HepG2 (cell line): ENCODE data around the gene MYO6. TPM values are rescaled to one million over a fixed set of nuclear protein-coding genes. Genes with fewer than 3 reads are reported as not detected.

Experiments
- HMGXB4 ChIP-seq, 2 experiments: sonication (generic) in 1 of 2; formaldehyde crosslinking in 1 of 2; IDR thresholded peaks; 2 replicates each; pipeline versions ENCODE4 v1.4.0 to v1.6.1; 2018 to 2020; ENCODE audit warnings: missing genetic modification reagents in 2 of 2, borderline replicate concordance in 1 of 2, low read depth in 1 of 2, mild to moderate bottlenecking in 1 of 2, missing biosample characterization in 1 of 2
- NR2F1 ChIP-seq, 2 experiments: fragments of 450-650 bp in 1 of 2; formaldehyde crosslinking in 1 of 2; IDR thresholded peaks; 2 replicates each; pipeline versions ENCODE4 v1.5.0 to v1.6.1; 2016 to 2020; ENCODE audit warnings: mild to moderate bottlenecking in 1 of 2, missing compliant biosample characterization in 1 of 2, missing genetic modification reagents in 1 of 2, moderate library complexity in 1 of 2
- PATZ1 ChIP-seq: sonication (generic); formaldehyde crosslinking; IDR thresholded peaks from 2 replicates; pipeline ENCODE4 v1.4.0; 2020; ENCODE audit warnings: missing genetic modification reagents
- PPARG ChIP-seq: conservative IDR thresholded peaks from 2 replicates; pipeline ENCODE4 v1.6.1; 2016; ENCODE audit warnings: missing biosample characterization, missing genetic modification reagents
- PRDM10 ChIP-seq: sonication (generic); formaldehyde crosslinking; IDR thresholded peaks from 2 replicates; pipeline ENCODE4 v1.4.0; 2020; ENCODE audit warnings: low read depth, missing genetic modification reagents
- THAP8 ChIP-seq: sonication (generic); formaldehyde crosslinking; IDR thresholded peaks from 2 replicates; pipeline ENCODE4 v1.5.1; 2020; ENCODE audit warnings: missing genetic modification reagents, mild to moderate bottlenecking, borderline replicate concordance
- ZNF407 ChIP-seq: sonication (generic); formaldehyde crosslinking; IDR thresholded peaks from one replicate; pipeline ENCODE4 v1.5.1; 2020; ENCODE audit warnings: mild to moderate bottlenecking, missing genetic modification reagents; ENCODE audit errors: not compliant biosample characterization
- ZNF556 ChIP-seq: sonication (generic); formaldehyde crosslinking; IDR thresholded peaks from 2 replicates; pipeline ENCODE4 v1.4.0; 2020; ENCODE audit warnings: mild to moderate bottlenecking, missing genetic modification reagents, borderline replicate concordance
- polyA plus RNA-seq, 8 experiments: library from polyadenylated mRNA; depleted of rRNA in 3 of 8; stranded (reverse) in 7 of 8; unstranded in 1 of 8; fragments of >200 nt; fragmentation: Illumina TruSeq in 4 of 8; extraction: Trizol in 4 of 8; gene quantifications; 2 replicates each; pipeline versions ENCODE4 v1.2.1 to v1.2.3, GENCODE V29; 2011 to 2016; ENCODE audit warnings: low read depth in 4 of 8, missing spikeins in 1 of 8, mixed read lengths in 1 of 8; ENCODE audit not compliant: insufficient read depth in 1 of 8
- total RNA-seq, 5 experiments: library from RNA; depleted of rRNA; stranded (reverse); fragments of >200 nt; fragmentation: Illumina TruSeq; extraction: Trizol; gene quantifications; 2 replicates each; pipeline ENCODE4 v1.2.3, GENCODE V29; 2016; ENCODE audit warnings: low read depth in 1 of 5

MYO6 gene
- total and polyA plus RNA-seq, 2 of the 13 experiments (the other 11 are each of a cell fraction or from before 2014, with no cell fraction given), result 5.4 to 7.5 TPM

GRCh38 chr6:75819776-75820487 lies 70.9 kb downstream of the MYO6 start (continued):
- no peak for TF ChIP-seq PPARG
- TF ChIP-seq ZNF556, result no peak
- TF ChIP-seq HMGXB4 (CRISPR knock-in tag; IDR thresholded peaks at IDR 0.05; ENCODE audit: borderline replicate concordance in 1 of 2, low read depth in 1 of 2), result no peak
- TF ChIP-seq PRDM10 (CRISPR knock-in tag), result no peak
- no peak for TF ChIP-seq PATZ1
- TF ChIP-seq ZNF407 (CRISPR knock-in tag), result no peak
- no peak for TF ChIP-seq THAP8
- TF ChIP-seq NR2F1 (CRISPR knock-in tag; IDR thresholded peaks at IDR 0.05), result no peak
- TF ChIP-seq, all 625 proteins: peak for 0
